H1 (cell line): ENCODE results near the gene ACAD11.

Experiments used
- BCL11A ChIP-seq, 2 experiments: IDR thresholded peaks; one replicate each; pipeline ENCODE4 v1.6.1; 2011; ENCODE audit warnings: low read depth in 2 of 2, low read length in 2 of 2, mild to moderate bottlenecking in 2 of 2
- CEBPB ChIP-seq: IDR thresholded peaks from 2 replicates; pipeline ENCODE4 v1.6.1; 2012; ENCODE audit warnings: low read depth, low read length
- CTCF ChIP-seq, 3 experiments: IDR thresholded peaks; 1 replicate in 2 of 3; 2 replicates in 1 of 3; pipeline versions ENCODE4 v1.5.1 to v1.6.1; 2011; ENCODE audit warnings: low read length in 3 of 3, mild to moderate bottlenecking in 3 of 3, inconsistent platforms in 2 of 3, low read depth in 1 of 3, moderate library complexity in 1 of 3; ENCODE audit not compliant: insufficient read depth in 1 of 3; ENCODE audit errors: control extremely low read depth in 1 of 3
- HDAC2 ChIP-seq, 2 experiments: fragments of 300-600 bp in 1 of 2; sonication (generic) in 1 of 2; IDR thresholded peaks; 2 replicates each; pipeline ENCODE4 v1.6.1; 2011 to 2012; ENCODE audit warnings: low read depth in 2 of 2, low read length in 2 of 2, mild to moderate bottlenecking in 2 of 2, moderate library complexity in 2 of 2, borderline replicate concordance in 1 of 2, inconsistent platforms in 1 of 2
- PHF8 ChIP-seq: fragments of 200-600 bp; sonication (generic); conservative IDR thresholded peaks from 2 replicates; pipeline ENCODE4 v1.7.1; 2012; ENCODE audit warnings: low read depth, mild to moderate bottlenecking, inconsistent platforms, low read length, moderate library complexity
- POLR2AphosphoS5 ChIP-seq: IDR thresholded peaks from 2 replicates; pipeline ENCODE4 v1.6.1; 2011; ENCODE audit warnings: low read depth, low read length
- RBBP5 ChIP-seq: IDR thresholded peaks from 2 replicates; pipeline ENCODE4 v1.7.1; 2012; ENCODE audit warnings: low read depth, mild to moderate bottlenecking, inconsistent platforms, low read length, moderate library complexity, borderline replicate concordance
- SUZ12 ChIP-seq: fragments of 200-600 bp; sonication (generic); IDR thresholded peaks from 2 replicates; pipeline ENCODE4 v1.6.1; 2012; ENCODE audit warnings: mild to moderate bottlenecking, inconsistent platforms, low read length, moderate library complexity, mixed read lengths
- TAF1 ChIP-seq: IDR thresholded peaks from 2 replicates; pipeline ENCODE4 v1.6.1; 2011; ENCODE audit warnings: mild to moderate bottlenecking, low read depth, low read length

GRCh38 chr3:132569153-132569552 lies 90.5 kb downstream of the ACAD11 start:
- no peak for TF ChIP-seq CEBPB
- no peak for TF ChIP-seq CTCF (IDR thresholded peaks at IDR 0.05; ENCODE audit: control extremely low read depth in 1 of 3, insufficient read depth in 1 of 3, low read depth in 1 of 3, low read length in 3 of 3)
- no peak for TF ChIP-seq TAF1
- TF ChIP-seq BCL11A (IDR thresholded peaks at IDR 0.05; ENCODE audit: low read depth in 2 of 2, low read length in 2 of 2), result no peak
- no peak for TF ChIP-seq RBBP5
- TF ChIP-seq SUZ12, result no peak
- no peak for TF ChIP-seq PHF8
- TF ChIP-seq HDAC2 (IDR thresholded peaks at IDR 0.05; ENCODE audit: borderline replicate concordance in 1 of 2, low read depth in 2 of 2, low read length in 2 of 2), result no peak
- TF ChIP-seq POLR2AphosphoS5, result no peak
